ENCODE data around the gene TTN.

TTN gene

DNA sequence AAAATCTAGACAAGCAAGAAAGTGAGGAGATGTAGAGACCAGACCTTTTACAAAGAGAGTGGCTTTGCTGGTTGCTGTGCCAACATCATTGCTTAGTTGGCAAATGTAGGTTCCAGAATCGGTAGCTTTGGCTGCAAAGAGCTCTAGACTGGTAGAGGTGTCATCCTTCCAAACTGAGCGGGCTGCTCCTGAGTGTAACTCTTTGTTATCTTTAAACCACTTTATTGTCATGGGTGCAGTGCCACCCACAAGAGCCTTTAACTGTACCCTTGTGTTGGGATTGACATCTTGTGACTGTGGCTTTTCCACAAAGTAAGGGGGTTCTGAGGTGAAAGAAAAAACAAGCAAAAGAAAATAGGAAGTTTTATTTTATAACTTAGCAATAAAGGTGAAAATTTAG lies 77.2 kb downstream of the TTN start:
- DNase-seq (ENCODE audit: insufficient read length, low spot score) (no peak), FAIRE-seq (no peak)
- TF ChIP-seq, protein P1, sequence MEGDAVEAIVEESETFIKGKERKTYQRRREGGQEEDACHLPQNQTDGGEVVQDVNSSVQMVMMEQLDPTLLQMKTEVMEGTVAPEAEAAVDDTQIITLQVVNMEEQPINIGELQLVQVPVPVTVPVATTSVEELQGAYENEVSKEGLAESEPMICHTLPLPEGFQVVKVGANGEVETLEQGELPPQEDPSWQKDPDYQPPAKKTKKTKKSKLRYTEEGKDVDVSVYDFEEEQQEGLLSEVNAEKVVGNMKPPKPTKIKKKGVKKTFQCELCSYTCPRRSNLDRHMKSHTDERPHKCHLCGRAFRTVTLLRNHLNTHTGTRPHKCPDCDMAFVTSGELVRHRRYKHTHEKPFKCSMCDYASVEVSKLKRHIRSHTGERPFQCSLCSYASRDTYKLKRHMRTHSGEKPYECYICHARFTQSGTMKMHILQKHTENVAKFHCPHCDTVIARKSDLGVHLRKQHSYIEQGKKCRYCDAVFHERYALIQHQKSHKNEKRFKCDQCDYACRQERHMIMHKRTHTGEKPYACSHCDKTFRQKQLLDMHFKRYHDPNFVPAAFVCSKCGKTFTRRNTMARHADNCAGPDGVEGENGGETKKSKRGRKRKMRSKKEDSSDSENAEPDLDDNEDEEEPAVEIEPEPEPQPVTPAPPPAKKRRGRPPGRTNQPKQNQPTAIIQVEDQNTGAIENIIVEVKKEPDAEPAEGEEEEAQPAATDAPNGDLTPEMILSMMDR (IDR thresholded peaks at IDR 0.05; ENCODE audit: insufficient read depth, missing control alignments), result no peak

DNA sequence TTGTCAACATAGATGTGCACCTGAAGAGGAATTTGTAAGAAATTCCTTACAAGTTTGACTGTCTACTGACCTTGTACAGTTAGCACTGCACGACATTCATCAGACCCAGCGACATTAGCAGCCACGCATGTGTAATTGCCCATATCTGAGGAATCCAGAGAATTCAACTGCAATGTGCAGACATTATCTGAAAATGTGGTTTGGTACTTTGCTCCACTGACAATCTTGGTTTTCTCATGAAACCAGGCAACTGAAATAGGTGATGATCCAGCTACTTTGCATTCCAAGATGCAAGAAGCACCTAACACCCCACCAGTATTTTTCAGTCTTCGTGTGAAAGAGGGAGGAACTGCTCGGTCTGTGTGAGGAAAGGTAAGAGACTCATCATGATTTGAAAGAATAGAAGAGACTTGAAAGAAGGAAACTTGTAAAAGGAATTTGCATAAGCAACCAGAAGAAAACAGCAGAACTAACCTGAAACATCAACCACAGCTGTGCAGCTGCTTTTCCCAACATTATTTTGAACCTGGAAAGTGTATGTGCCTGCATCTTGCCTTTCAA lies 83.4 kb downstream of the TTN start:
- FAIRE-seq, result no peak
- TF ChIP-seq, protein P1 (IDR thresholded peaks at IDR 0.05; ENCODE audit: insufficient read depth, missing control alignments), result no peak
- no peak for DNase-seq (ENCODE audit: insufficient read length, low spot score)

DNA sequence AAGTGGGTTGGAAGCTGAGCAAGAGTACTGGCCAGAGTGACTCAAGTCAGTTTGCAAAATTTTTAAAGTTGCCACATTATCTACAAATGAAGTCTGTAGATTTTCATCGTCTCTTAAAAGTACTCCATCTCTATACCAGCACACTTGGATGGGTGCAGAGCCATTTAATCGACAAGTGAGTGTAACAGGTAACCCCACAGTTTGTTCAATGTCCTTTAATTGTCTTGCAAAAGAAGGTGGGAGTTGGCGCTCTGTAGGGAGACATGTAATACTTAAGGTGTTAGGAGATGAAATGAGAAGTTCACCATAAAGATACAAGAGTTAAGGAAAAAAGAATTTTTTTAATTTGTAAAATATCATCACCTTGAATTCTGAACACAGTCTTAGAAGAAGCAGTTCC lies 84.9 kb downstream of the TTN start:
- FAIRE-seq, result no peak
- DNase-seq (ENCODE audit: insufficient read length, low spot score), result no peak
- TF ChIP-seq, protein P1 (IDR thresholded peaks at IDR 0.05; ENCODE audit: insufficient read depth, missing control alignments), result no peak

DNA sequence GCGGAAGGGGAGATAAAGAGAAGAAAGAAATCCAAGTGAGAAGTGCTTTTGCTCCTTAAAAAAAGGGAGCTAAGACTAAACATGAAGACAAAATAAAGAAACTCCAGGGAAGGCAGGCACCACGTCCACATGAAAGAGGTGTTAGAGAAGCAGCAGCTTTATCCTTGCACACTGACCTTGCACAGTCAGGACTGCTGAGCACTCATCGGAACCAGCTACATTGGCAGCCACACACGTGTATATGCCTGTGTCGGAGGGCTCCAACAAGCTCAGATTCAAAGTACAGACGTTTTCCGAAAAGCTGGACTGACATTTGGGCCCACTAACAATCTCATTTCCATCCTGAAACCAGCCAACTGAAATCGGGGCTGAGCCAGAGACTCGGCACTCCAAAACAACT lies 88.2 kb downstream of the TTN start:
- DNase-seq (ENCODE audit: insufficient read length, low spot score), result no peak
- no peak for FAIRE-seq
- TF ChIP-seq, protein P1 (IDR thresholded peaks at IDR 0.05; ENCODE audit: insufficient read depth, missing control alignments), result no peak

DNA sequence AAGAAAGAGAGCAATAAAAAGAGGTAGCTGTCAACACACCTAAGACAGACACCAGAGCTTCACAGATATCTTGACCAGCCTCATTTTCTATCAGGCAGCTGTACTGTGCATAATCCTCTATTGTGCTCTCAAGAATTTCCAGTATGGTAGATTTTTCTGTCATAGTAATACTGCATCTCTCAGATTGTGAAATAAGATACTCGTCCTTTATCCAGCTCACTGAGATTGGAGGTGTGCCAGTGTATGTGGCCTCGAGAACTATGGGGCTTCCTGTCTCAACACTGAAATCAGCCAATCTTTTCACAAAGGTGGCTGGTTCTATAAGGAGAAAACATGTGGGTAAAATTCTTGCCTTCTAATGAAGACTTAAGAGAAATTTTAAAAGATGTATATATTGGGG lies 88.9 kb downstream of the TTN start:
- DNase-seq (ENCODE audit: insufficient read length, low spot score) (no peak), FAIRE-seq (no peak)
- TF ChIP-seq, protein P1 (IDR thresholded peaks at IDR 0.05; ENCODE audit: insufficient read depth, missing control alignments), result no peak

DNA sequence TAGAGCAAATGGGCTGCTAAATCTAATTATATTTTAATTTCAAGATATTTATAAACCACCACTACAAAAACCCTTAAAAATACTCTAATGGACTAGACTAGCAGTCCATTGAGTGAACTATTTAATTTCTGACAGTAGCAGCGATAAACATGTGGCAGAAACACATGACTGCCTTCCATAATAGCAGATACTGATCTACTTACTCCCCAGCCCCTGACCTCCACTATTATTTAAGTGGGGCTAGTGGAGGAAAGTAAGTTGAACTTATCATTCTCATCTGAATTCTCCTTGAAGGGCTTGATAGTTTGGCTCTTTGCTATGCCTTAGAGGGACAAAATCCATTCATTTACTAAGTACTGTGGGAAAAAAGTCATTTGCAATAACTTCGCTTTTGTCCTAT lies 90.8 kb downstream of the TTN start:
- TF ChIP-seq, protein P1 (IDR thresholded peaks at IDR 0.05; ENCODE audit: insufficient read depth, missing control alignments), result no peak
- FAIRE-seq, result no peak
- no peak for DNase-seq (ENCODE audit: insufficient read length, low spot score)

DNA sequence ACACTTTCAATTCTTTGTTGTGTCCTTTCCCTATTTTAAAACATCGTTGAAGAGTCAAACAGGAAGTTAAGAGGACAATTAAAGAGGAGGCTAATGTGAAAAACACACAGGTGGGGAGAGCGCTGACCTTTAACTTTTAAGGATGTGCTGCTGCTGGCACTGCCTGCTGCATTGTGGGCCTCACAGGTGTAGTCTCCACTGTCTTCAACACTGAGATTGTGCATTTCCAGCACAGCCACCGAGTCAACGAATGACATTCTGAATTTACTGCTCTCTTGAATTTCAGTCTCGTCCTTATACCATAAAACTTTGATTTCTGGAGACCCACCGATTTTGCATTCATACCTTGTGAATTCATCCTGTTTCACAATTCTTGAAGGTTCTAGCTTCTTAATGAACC lies 91.9 kb downstream of the TTN start:
- TF ChIP-seq, protein P1 (IDR thresholded peaks at IDR 0.05; ENCODE audit: insufficient read depth, missing control alignments), result no peak
- DNase-seq (ENCODE audit: insufficient read length, low spot score) (no peak), FAIRE-seq (no peak)
